K562 (cell line): ENCODE measurements around the gene ZNF350.
"Not testable (repeated sequence)": the region's sequence is repeated elsewhere in the genome, so short reads cannot be mapped to it uniquely, and the experiment has no call there.

Source experiments
- CREB1 ChIP-seq, 2 experiments: sonication (generic) in 1 of 2; formaldehyde crosslinking in 1 of 2; IDR thresholded peaks; 2 replicates each; pipeline versions ENCODE4 v1.6.1 to v1.8.0; 2012 to 2022; ENCODE audit warnings: inconsistent platforms in 1 of 2, mild to moderate bottlenecking in 1 of 2, missing genetic modification reagents in 1 of 2, moderate library complexity in 1 of 2
- ELK1 ChIP-seq: sonication (generic); formaldehyde crosslinking; IDR thresholded peaks from 2 replicates; pipeline ENCODE4 v1.8.1; 2022; ENCODE audit warnings: missing genetic modification reagents
- EZH2 ChIP-seq: IDR thresholded peaks from 2 replicates; pipeline ENCODE4 v1.6.1; 2012; ENCODE audit warnings: low read depth, mild to moderate bottlenecking, inconsistent platforms, low read length, borderline replicate concordance
- ID3 ChIP-seq, 2 experiments: fragments of 250-450 bp in 1 of 2; fragments of 450-650 bp in 1 of 2; sonication (Bioruptor Pico) in 1 of 2; IDR thresholded peaks; 2 replicates each; pipeline versions ENCODE4 v1.6.1 to v1.8.0; 2016 to 2021; ENCODE audit warnings: mild to moderate bottlenecking in 2 of 2, moderate library complexity in 2 of 2, missing compliant biosample characterization in 1 of 2, missing genetic modification characterization in 1 of 2
- LCOR ChIP-seq: sonication (generic); formaldehyde crosslinking; IDR thresholded peaks from 2 replicates; pipeline ENCODE4 v1.8.0; 2022; ENCODE audit warnings: mild to moderate bottlenecking, missing genetic modification reagents
- MAFK ChIP-seq: IDR thresholded peaks from 2 replicates; pipeline ENCODE4 v1.6.1; 2011; ENCODE audit warnings: low read length, improper control_type of control experiment
- NR2C2 ChIP-seq, 2 experiments: fragments of 200-800 bp in 1 of 2; sonication (Bioruptor generic) in 1 of 2; sonication (generic) in 1 of 2; formaldehyde crosslinking in 1 of 2; IDR thresholded peaks; 2 replicates each; pipeline versions ENCODE4 v1.6.1 to v1.8.0; 2016 to 2022; ENCODE audit warnings: mild to moderate bottlenecking in 1 of 2, missing compliant biosample characterization in 1 of 2, missing genetic modification characterization in 1 of 2, missing genetic modification reagents in 1 of 2
- POLR2A ChIP-seq: fragments of 450-650 bp; conservative IDR thresholded peaks from 2 replicates; pipeline ENCODE4 v1.6.1; 2016
- POLR2AphosphoS5 ChIP-seq: IDR thresholded peaks from 2 replicates; pipeline ENCODE4 v1.6.1; 2011; ENCODE audit warnings: mild to moderate bottlenecking, low read depth, low read length, moderate library complexity; ENCODE audit not compliant: control insufficient read depth, insufficient read depth
- RAD21 ChIP-seq, 2 experiments: fragments of 250-450 bp in 1 of 2; fragments of 450-650 bp in 1 of 2; sonication (Bioruptor Pico) in 1 of 2; formaldehyde crosslinking in 1 of 2; IDR thresholded peaks in 1 of 2; conservative IDR thresholded peaks in 1 of 2; 2 replicates each; pipeline versions ENCODE4 v1.4.0 to v1.8.0; 2020 to 2022; ENCODE audit warnings: mild to moderate bottlenecking in 2 of 2, moderate library complexity in 1 of 2
- RHOXF2B ChIP-seq: fragments of 250-450 bp; sonication (Bioruptor Pico); conservative IDR thresholded peaks from 2 replicates; pipeline ENCODE4 v1.5.1; 2021
- SAFB ChIP-seq: fragments of 200-400 bp; formaldehyde crosslinking; IDR thresholded peaks from 2 replicates; pipeline ENCODE4 v1.6.1; 2017; ENCODE audit warnings: low read depth, low read length, borderline replicate concordance
- ZSCAN32 ChIP-seq: fragments of 450-650 bp; formaldehyde crosslinking; IDR thresholded peaks from 2 replicates; pipeline ENCODE4 v1.4.0; 2020; ENCODE audit warnings: mild to moderate bottlenecking, moderate library complexity
- TF ChIP-seq, protein P1 (sequence below), 3 experiments: IDR thresholded peaks in 2 of 3; conservative IDR thresholded peaks in 1 of 3; 2 replicates each; pipeline ENCODE4 v1.5.1; 2011 to 2012; ENCODE audit warnings: low read length in 3 of 3, mild to moderate bottlenecking in 3 of 3, control low read depth in 2 of 3, improper control_type of control experiment in 1 of 3, inconsistent platforms in 1 of 3, low read depth in 1 of 3, mixed read lengths in 1 of 3, moderate library complexity in 1 of 3; ENCODE audit not compliant: insufficient read depth in 2 of 3

GRCh38 chr19:51960621-51961233, 25.9 kb downstream of the ZNF350 start:
- not testable (repeated sequence) for TF ChIP-seq LCOR (CRISPR knock-in tag); ELK1 (CRISPR knock-in tag); POLR2A; ZSCAN32 (CRISPR knock-in tag); SAFB; ID3 (CRISPR knock-in tag; IDR thresholded peaks at IDR 0.05); ID3 (tag; IDR thresholded peaks at IDR 0.05); RHOXF2B (CRISPR knock-in tag); CREB1 (IDR thresholded peaks at IDR 0.05); CREB1 (CRISPR knock-in tag; IDR thresholded peaks at IDR 0.05); EZH2; NR2C2 (CRISPR knock-in tag; IDR thresholded peaks at IDR 0.05); NR2C2 (tag; IDR thresholded peaks at IDR 0.05); MAFK
- TF ChIP-seq RAD21 (CRISPR knock-in tag; conservative IDR thresholded peaks at IDR 0.05 in 1 of 2, IDR thresholded peaks at IDR 0.05 in 1 of 2) (peak in 1 of 2 experiments; percentile 21; a peak in 1 of 4 replicates), POLR2AphosphoS5 (0 out of 2 replicates have a peak, but pooled peaks have one; percentile 26)
- TF ChIP-seq, protein P1, sequence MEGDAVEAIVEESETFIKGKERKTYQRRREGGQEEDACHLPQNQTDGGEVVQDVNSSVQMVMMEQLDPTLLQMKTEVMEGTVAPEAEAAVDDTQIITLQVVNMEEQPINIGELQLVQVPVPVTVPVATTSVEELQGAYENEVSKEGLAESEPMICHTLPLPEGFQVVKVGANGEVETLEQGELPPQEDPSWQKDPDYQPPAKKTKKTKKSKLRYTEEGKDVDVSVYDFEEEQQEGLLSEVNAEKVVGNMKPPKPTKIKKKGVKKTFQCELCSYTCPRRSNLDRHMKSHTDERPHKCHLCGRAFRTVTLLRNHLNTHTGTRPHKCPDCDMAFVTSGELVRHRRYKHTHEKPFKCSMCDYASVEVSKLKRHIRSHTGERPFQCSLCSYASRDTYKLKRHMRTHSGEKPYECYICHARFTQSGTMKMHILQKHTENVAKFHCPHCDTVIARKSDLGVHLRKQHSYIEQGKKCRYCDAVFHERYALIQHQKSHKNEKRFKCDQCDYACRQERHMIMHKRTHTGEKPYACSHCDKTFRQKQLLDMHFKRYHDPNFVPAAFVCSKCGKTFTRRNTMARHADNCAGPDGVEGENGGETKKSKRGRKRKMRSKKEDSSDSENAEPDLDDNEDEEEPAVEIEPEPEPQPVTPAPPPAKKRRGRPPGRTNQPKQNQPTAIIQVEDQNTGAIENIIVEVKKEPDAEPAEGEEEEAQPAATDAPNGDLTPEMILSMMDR (IDR thresholded peaks at IDR 0.05 in 2 of 3, conservative IDR thresholded peaks at IDR 0.05 in 1 of 3; ENCODE audit: insufficient read depth in 2 of 3, low read depth in 1 of 3, low read length in 3 of 3): not testable (repeated sequence)
